ENCODE measurements around the gene UXT. TPM values are rescaled to one million over a fixed set of nuclear protein-coding genes. Genes with fewer than 3 reads are reported as not detected.

Gene UXT
- total and polyA plus RNA-seq, 2 of the 13 experiments (the other 11 are each of a cell fraction or from before 2014, with no cell fraction given), result 107 to 123 TPM

- no peak for TF ChIP-seq GFI1 (CRISPR knock-in tag; IDR thresholded peaks at IDR 0.05; ENCODE audit: borderline replicate concordance)
- TF ChIP-seq HMGA1 (CRISPR knock-in tag; conservative IDR thresholded peaks at IDR 0.05), result no peak
- no peak for TF ChIP-seq DNMT1 (CRISPR knock-in tag; IDR thresholded peaks at IDR 0.05)
Measured at GRCh38 chrX:47621851-47622250, 37.1 kb downstream of the UXT start (continued).

GRCh38 chrX:47620303-47620685 is 38.7 kb downstream of the UXT start:
- Histone ChIP-seq H3K4me3 (replicated peaks in 1 of 3; ENCODE audit: insufficient read depth in 1 of 3, low read depth in 2 of 3, low read length in 3 of 3) (no peak overlapping the region), H3K9me3 (ENCODE audit: low read length) (no peaks in the 10 kb centered on the region), H3K36me3 (replicated peaks in 1 of 2; ENCODE audit: control insufficient read depth in 1 of 2, insufficient read depth in 2 of 2, low read length in 2 of 2) (no peaks in the 10 kb centered on the region), H3K4me2 (ENCODE audit: low read depth, low read length) (no peak overlapping the region), H3K9ac (ENCODE audit: insufficient read depth, low read depth, low read length) (no peak overlapping the region), H3K79me2 (ENCODE audit: insufficient read depth, low read length) (no peaks in the 10 kb centered on the region), H3K27ac (ENCODE audit: extremely low read length, insufficient read depth, low read length) (no peak overlapping the region), H2AFZ (ENCODE audit: low read length) (no peak overlapping the region), H3K4me1 (ENCODE audit: insufficient read depth, low read length) (no peaks in the 10 kb centered on the region), H3K27me3 (ENCODE audit: control insufficient read depth in 1 of 2, insufficient read depth in 2 of 2, low read length in 2 of 2) (peaks cover 0 to 9% of the 10 kb centered on the region in 2 experiments; a peak in 1 of 5 replicates), H4K20me1 (ENCODE audit: insufficient read depth, low read length) (no peaks in the 10 kb centered on the region)
- CTCF ChIA-PET (ENCODE audit: low intra/inter-chr PET ratio, low total read pairs), result no interaction called here
- ATAC-seq (no peak), DNase-seq (ENCODE audit: low spot score) (no peak), FAIRE-seq (no peak)
- no TSS peak for BruUV-seq (replicated peaks)
- POLR2A ChIA-PET, result no interaction called here
- intact Hi-C loops (cut with micrococcal nuclease; ENCODE audit: unreplicated experiment) (no loop called here), in situ Hi-C loops (cut with HindIII; ENCODE audit: extremely low pct_ligation_motif_present, low pct_unique_long_range_greater_than_20kb) (no loop called here)
- 87% methylated on average over 9 of the region's 9 CpGs for WGBS (ENCODE audit: low lambda C conversion rate)
- TF ChIP-seq IKZF4 (CRISPR knock-in tag; IDR thresholded peaks at IDR 0.05; ENCODE audit: borderline replicate concordance, low read depth, not compliant biosample characterization) (no peak), ZNF318 (CRISPR knock-in tag; IDR thresholded peaks at IDR 0.05) (no peak), FOXP1 (IDR thresholded peaks at IDR 0.05) (no peak), FOXP1 (CRISPR knock-in tag; IDR thresholded peaks at IDR 0.05) (no peak), ZBTB38 (CRISPR knock-in tag; IDR thresholded peaks at IDR 0.05) (no peak), PHF5A (CRISPR knock-in tag; IDR thresholded peaks at IDR 0.05; ENCODE audit: low read depth, unreplicated experiment) (no peak), ZNF619 (CRISPR knock-in tag; IDR thresholded peaks at IDR 0.05) (no peak), TARDBP (CRISPR knock-in tag; IDR thresholded peaks at IDR 0.05) (no peak), ZNF136 (CRISPR knock-in tag; IDR thresholded peaks at IDR 0.05; ENCODE audit: low read depth) (no peak), CAMTA2 (CRISPR knock-in tag; IDR thresholded peaks at IDR 0.05; ENCODE audit: borderline replicate concordance) (no peak), NR3C1 (CRISPR knock-in tag; IDR thresholded peaks at IDR 0.05) (no peak), TFDP2 (CRISPR knock-in tag; IDR thresholded peaks at IDR 0.05) (no peak), NFYB (CRISPR knock-in tag; IDR thresholded peaks at IDR 0.05) (no peak), POLR2G (IDR thresholded peaks at IDR 0.05; ENCODE audit: low read depth, low read length) (no peak)
